ENCODE data around the gene ARFGAP1.
"Not testable (repeated sequence)": the region's sequence is repeated elsewhere in the genome, so short reads cannot be mapped to it uniquely, and the experiment has no call there.

Gene ARFGAP1

GRCh38 chr20:63241272-63241671 is 31.3 kb upstream of the ARFGAP1 start:
- no peak for DNase-seq

- DNase-seq, result no peak
Observed at GRCh38 chr20:63242736-63243135, 29.9 kb upstream of the ARFGAP1 start.

- no peak for DNase-seq
Observed at GRCh38 chr20:63243604-63244247, 28.9 kb upstream of the ARFGAP1 start.

- DNase-seq, result no peak
Observed at GRCh38 chr20:63244468-63244867, 28.1 kb upstream of the ARFGAP1 start.

GRCh38 chr20:63246490-63247288 is 25.9 kb upstream of the ARFGAP1 start:
- no peak for DNase-seq

GRCh38 chr20:63247671-63248228 is 24.9 kb upstream of the ARFGAP1 start:
- DNase-seq, result no peak

GRCh38 chr20:63248835-63249591 is 23.6 kb upstream of the ARFGAP1 start:
- no peak for DNase-seq

- DNase-seq, result no peak
Observed at GRCh38 chr20:63249891-63250290, 22.7 kb upstream of the ARFGAP1 start.

GRCh38 chr20:63251350-63251749 is 21.3 kb upstream of the ARFGAP1 start:
- DNase-seq, result not testable (repeated sequence)

GRCh38 chr20:63252284-63252711 is 20.3 kb upstream of the ARFGAP1 start:
- no peak for DNase-seq

- DNase-seq, result no peak
Observed at GRCh38 chr20:63253065-63253437, 19.6 kb upstream of the ARFGAP1 start.

- no peak for DNase-seq
Observed at GRCh38 chr20:63253438-63254231, 19.0 kb upstream of the ARFGAP1 start.

GRCh38 chr20:63254232-63254605 is 18.4 kb upstream of the ARFGAP1 start, which contains the start of gene NKAIN4:
TSS of gene NKAIN4 (minus strand) at chr20:63254463. CDS start at chr20:63254450, 13 bp downstream.
- DNase-seq, result no peak

- DNase-seq, result no peak
Observed at GRCh38 chr20:63254606-63255384, 17.8 kb upstream of the ARFGAP1 start.

- DNase-seq, result no peak
Observed at GRCh38 chr20:63255931-63256704, 16.5 kb upstream of the ARFGAP1 start.

GRCh38 chr20:63256954-63257353 is 15.7 kb upstream of the ARFGAP1 start:
- no peak for DNase-seq

- DNase-seq, result no peak
Observed at GRCh38 chr20:63257629-63258028, 15.0 kb upstream of the ARFGAP1 start.

GRCh38 chr20:63258781-63259180 is 13.8 kb upstream of the ARFGAP1 start:
- no peak for DNase-seq

GRCh38 chr20:63259734-63260460 is 12.7 kb upstream of the ARFGAP1 start:
- no peak for DNase-seq

GRCh38 chr20:63260521-63260920 is 12.1 kb upstream of the ARFGAP1 start:
- DNase-seq, result no peak
